DND-41 (cell line): ENCODE results near the gene RGS6.

Experiments
- ATAC-seq: fragments of 200-7000 bp; cut with Tn5 transposase; 3 replicates; pipeline ENCODE4 v1.9.1; 2021; ENCODE audit warnings: low read depth; ENCODE audit not compliant: insufficient read depth
- DNase-seq: peaks from one replicate; pipeline ENCODE4 v3.0.0-alpha.2; 2020
- H2AFZ ChIP-seq: 2 replicates; pipeline ENCODE4 v1.6.0; 2012; ENCODE audit warnings: low read depth, low read length
- H3K27ac ChIP-seq: 2 replicates; pipeline ENCODE4 v1.5.1; 2012; ENCODE audit warnings: low read length, inconsistent platforms
- H3K27me3 ChIP-seq: fragments of 200-600 bp; sonication (generic); 2 replicates; pipeline ENCODE4 v1.6.0; 2012; ENCODE audit warnings: low read length, mild to moderate bottlenecking, inconsistent platforms; ENCODE audit not compliant: insufficient read depth, poor library complexity
- H3K36me3 ChIP-seq: 2 replicates; pipeline ENCODE4 v1.5.1; 2012; ENCODE audit warnings: low read length, inconsistent platforms; ENCODE audit not compliant: insufficient read depth
- H3K4me1 ChIP-seq: 2 replicates; pipeline ENCODE4 v1.5.1; 2012; ENCODE audit warnings: mild to moderate bottlenecking, low read length; ENCODE audit not compliant: insufficient read depth
- H3K4me2 ChIP-seq: 2 replicates; pipeline ENCODE4 v1.6.0; 2012; ENCODE audit warnings: mild to moderate bottlenecking, moderate library complexity, low read length, inconsistent platforms; ENCODE audit not compliant: insufficient read depth
- H3K4me3 ChIP-seq, 2 experiments: fragments of 200-600 bp in 1 of 2; shearing (Covaris generic) in 1 of 2; 2 replicates each; pipeline ENCODE4 v1.5.1; 2012 to 2016; ENCODE audit warnings: inconsistent platforms in 2 of 2, low read length in 2 of 2, mild to moderate bottlenecking in 2 of 2, low read depth in 1 of 2, moderate library complexity in 1 of 2
- H3K79me2 ChIP-seq: 2 replicates; pipeline ENCODE4 v1.6.0; 2012; ENCODE audit warnings: low read length, inconsistent platforms; ENCODE audit not compliant: insufficient read depth
- H3K9ac ChIP-seq: 2 replicates; pipeline ENCODE4 v1.6.0; 2012; ENCODE audit warnings: low read depth, mild to moderate bottlenecking, inconsistent platforms, low read length, moderate library complexity
- H3K9me3 ChIP-seq: 2 replicates; pipeline ENCODE4 v1.5.1; 2012; ENCODE audit warnings: low read length, moderate library complexity, mild to moderate bottlenecking, inconsistent platforms; ENCODE audit not compliant: insufficient read depth, severe bottlenecking
- H4K20me1 ChIP-seq: 2 replicates; pipeline ENCODE4 v1.6.0; 2012; ENCODE audit warnings: low read length; ENCODE audit not compliant: insufficient read depth
- CTCF ChIP-seq: IDR thresholded peaks from 2 replicates; pipeline ENCODE4 v1.5.1; 2012; ENCODE audit warnings: borderline replicate concordance, low read length, moderate library complexity, mild to moderate bottlenecking; ENCODE audit not compliant: poor library complexity, severe bottlenecking; ENCODE audit errors: extremely low read depth
- EZH2 ChIP-seq: IDR thresholded peaks from 3 replicates; pipeline ENCODE4 v1.6.1; 2012; ENCODE audit warnings: borderline replicate concordance, low read depth, mild to moderate bottlenecking, moderate library complexity, low read length, inconsistent platforms; ENCODE audit not compliant: severe bottlenecking

RGS6 gene

DNA sequence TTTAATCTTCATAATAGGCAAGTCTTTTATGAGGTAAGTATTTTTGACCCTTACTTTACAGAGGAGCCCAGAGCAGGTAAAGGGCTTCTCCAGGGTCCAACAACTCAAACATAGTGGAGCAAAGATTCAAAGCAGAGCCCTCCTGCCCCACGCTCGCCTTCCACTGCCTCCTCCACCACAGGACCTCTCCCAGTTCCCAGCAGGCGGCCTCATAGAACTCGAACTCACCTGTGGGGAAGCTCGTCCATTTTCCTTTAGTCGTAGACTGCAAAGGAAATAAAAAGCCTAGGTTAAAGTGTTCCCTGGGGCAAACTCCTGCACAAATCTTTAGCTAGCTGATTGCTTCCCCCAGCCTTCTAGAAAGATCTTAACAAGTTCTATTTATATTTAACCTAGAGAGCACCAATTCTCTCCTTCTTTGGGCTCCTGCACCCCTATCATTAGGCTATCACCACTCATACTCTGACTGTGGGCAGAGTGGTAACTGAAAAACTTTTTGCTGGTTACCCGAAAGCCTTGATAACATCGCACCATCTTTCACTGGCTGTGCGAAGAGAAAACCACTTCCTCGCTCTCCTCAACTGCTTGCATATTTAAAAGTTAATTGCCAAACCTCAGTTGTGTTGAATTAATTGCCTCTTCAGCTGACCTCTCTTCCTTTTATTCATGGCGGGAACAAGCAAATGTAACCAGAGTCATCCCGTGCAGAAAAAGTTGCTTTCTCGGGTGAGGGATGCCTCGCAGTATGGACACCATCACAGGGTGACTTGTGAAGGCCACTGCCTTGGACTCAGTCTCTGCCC, 662.1 kb downstream of the RGS6 start:
- H3K9ac ChIP-seq = no peak overlapping the region
- peaks cover 58% of the 10 kb centered on the region for H3K27me3 ChIP-seq
- peaks cover 38% of the 10 kb centered on the region for H3K4me1 ChIP-seq
- TF ChIP-seq EZH2 (no peak), CTCF (no peak)
- ATAC-seq = peak; percentile 96
- peak overlapping the region; percentile 36 for H3K4me2 ChIP-seq
- no peaks in the 10 kb centered on the region for H3K36me3 ChIP-seq
- H4K20me1 ChIP-seq = peaks cover 21% of the 10 kb centered on the region
- 0 out of 2 replicates have a peak overlapping the region, but pooled peaks have one; percentile 28 for H3K27ac ChIP-seq
- no peak overlapping the region for H3K4me3 ChIP-seq
- DNase-seq = peak; percentile 74
- no peaks in the 10 kb centered on the region for H3K9me3 ChIP-seq
- no peaks in the 10 kb centered on the region for H3K79me2 ChIP-seq
- no peak overlapping the region for H2AFZ ChIP-seq

- no peak for ATAC-seq
- no peaks in the 10 kb centered on the region for H3K36me3 ChIP-seq
- no peak overlapping the region for H3K27ac ChIP-seq
- no peaks in the 10 kb centered on the region for H3K79me2 ChIP-seq
- peaks cover 35% of the 10 kb centered on the region for H3K4me1 ChIP-seq
- DNase-seq = no peak
- H2AFZ ChIP-seq = no peak overlapping the region
- H4K20me1 ChIP-seq = peaks cover 27% of the 10 kb centered on the region
- peak overlapping the region; percentile 36; the same call in 1 of the 2 replicates for H3K4me2 ChIP-seq
- H3K9me3 ChIP-seq = no peaks in the 10 kb centered on the region
- peaks cover 63% of the 10 kb centered on the region for H3K27me3 ChIP-seq
- TF ChIP-seq EZH2 (no peak), CTCF (no peak)
- H3K9ac ChIP-seq = no peak overlapping the region
- no peak overlapping the region for H3K4me3 ChIP-seq
Observed at GRCh38 chr14:72595152-72595862, 663.1 kb downstream of the RGS6 start.

GRCh38 chr14:72597252-72598233, 665.3 kb downstream of the RGS6 start:
- Histone ChIP-seq H3K27me3 (peaks cover 58% of the 10 kb centered on the region), H3K4me2 (no peak overlapping the region)

More at GRCh38 chr14:72597252-72598233, 665.3 kb downstream of the RGS6 start:
- Histone ChIP-seq H3K27ac (no peak overlapping the region), H2AFZ (no peak overlapping the region), H3K4me3 (no peak overlapping the region), H3K9me3 (no peaks in the 10 kb centered on the region), H3K4me1 (peaks cover 22% of the 10 kb centered on the region), H3K9ac (no peak overlapping the region), H4K20me1 (peaks cover 26% of the 10 kb centered on the region), H3K36me3 (no peaks in the 10 kb centered on the region), H3K79me2 (no peaks in the 10 kb centered on the region)
- ATAC-seq (no peak), DNase-seq (no peak)
- TF ChIP-seq EZH2 (no peak), CTCF (no peak)
